HEK293T (cell line): ENCODE results near the gene WNK2.

Experiments used
- ARNT ChIP-seq: fragments of 450-650 bp; IDR thresholded peaks from 2 replicates; pipeline ENCODE4 v1.6.1; 2017; ENCODE audit warnings: mild to moderate bottlenecking
- BHLHE40 ChIP-seq: fragments of 450-650 bp; IDR thresholded peaks from 2 replicates; pipeline ENCODE4 v1.6.1; 2016; ENCODE audit warnings: mild to moderate bottlenecking, moderate library complexity, borderline replicate concordance
- CTBP1 ChIP-seq: fragments of 450-650 bp; IDR thresholded peaks from 2 replicates; pipeline ENCODE4 v1.6.1; 2016; ENCODE audit warnings: borderline replicate concordance
- ELF4 ChIP-seq: fragments of 450-650 bp; IDR thresholded peaks from 2 replicates; pipeline ENCODE4 v1.6.1; 2017; ENCODE audit warnings: antibody characterized with exemption
- FOXA1 ChIP-seq: fragments of 450-650 bp; IDR thresholded peaks from 2 replicates; pipeline ENCODE4 v1.6.1; 2016; ENCODE audit warnings: mild to moderate bottlenecking
- FOXK2 ChIP-seq: fragments of 450-650 bp; IDR thresholded peaks from 2 replicates; pipeline ENCODE4 v1.6.1; 2016; ENCODE audit warnings: mild to moderate bottlenecking
- FOXM1 ChIP-seq: fragments of 450-650 bp; IDR thresholded peaks from 2 replicates; pipeline ENCODE4 v1.6.1; 2017; ENCODE audit warnings: mild to moderate bottlenecking, borderline replicate concordance
- HDGF ChIP-seq: fragments of 450-650 bp; IDR thresholded peaks from 2 replicates; pipeline ENCODE4 v1.6.1; 2017; ENCODE audit warnings: antibody characterized with exemption, borderline replicate concordance
- LEF1 ChIP-seq: fragments of 450-650 bp; IDR thresholded peaks from 2 replicates; pipeline ENCODE4 v1.6.1; 2017; ENCODE audit warnings: mild to moderate bottlenecking, borderline replicate concordance
- NFRKB ChIP-seq: fragments of 450-650 bp; IDR thresholded peaks from 2 replicates; pipeline ENCODE4 v1.6.1; 2016; ENCODE audit warnings: mild to moderate bottlenecking, moderate library complexity
- SP1 ChIP-seq: fragments of 450-650 bp; IDR thresholded peaks from 2 replicates; pipeline ENCODE4 v1.6.1; 2017
- SUZ12 ChIP-seq: fragments of 450-650 bp; IDR thresholded peaks from 2 replicates; pipeline ENCODE4 v1.6.1; 2016; ENCODE audit warnings: mild to moderate bottlenecking

GRCh38 chr9:93326654-93327053 is 142.7 kb downstream of the WNK2 start:
- TF ChIP-seq SUZ12 (no peak), NFRKB (no peak), FOXA1 (no peak), FOXM1 (no peak), ELF4 (no peak), FOXK2 (no peak), BHLHE40 (no peak), HDGF (no peak), ARNT (no peak), SP1 (no peak), CTBP1 (no peak), LEF1 (no peak)
